T-helper 1 cell treated with Interleukin-12 subunit alpha and Interleukin-12 subunit beta and Interleukin-4 antibody, amounts not matched to agents 30 μg/mL and 1 μg/mL, for 36 hours (primary cell): ENCODE data around the gene CPLANE2.
A peak's percentile ranks its signal among the peaks of the same experiment; 100 is the strongest.
"Not testable (repeated sequence)": the region's sequence is repeated elsewhere in the genome, so short reads cannot be mapped to it uniquely, and the experiment has no call there.

ENCODE experiments used
- H3K27ac Mint-ChIP-seq: one replicate; pipeline ENCODE4 v1.8.0; 2021; ENCODE audit warnings: mild to moderate bottlenecking, mixed read lengths
- H3K27me3 Mint-ChIP-seq: one replicate; pipeline ENCODE4 v1.8.0; 2021; ENCODE audit warnings: low read depth, mixed read lengths
- H3K36me3 Mint-ChIP-seq: one replicate; pipeline ENCODE4 v1.8.0; 2021; ENCODE audit warnings: low read depth, mixed read lengths
- H3K4me1 Mint-ChIP-seq: one replicate; pipeline ENCODE4 v1.8.0; 2021; ENCODE audit warnings: low read depth, mixed read lengths
- H3K4me3 Mint-ChIP-seq: one replicate; pipeline ENCODE4 v1.8.0; 2021; ENCODE audit warnings: mild to moderate bottlenecking, moderate library complexity, mixed read lengths
- H3K9me3 Mint-ChIP-seq: one replicate; pipeline ENCODE4 v1.8.0; 2021; ENCODE audit warnings: mixed read lengths

CPLANE2 gene

GRCh38 chr1:16226490-16227179 lies 10.3 kb downstream of the CPLANE2 start:
- H3K9me3 Mint-ChIP-seq = no peaks in the 10 kb centered on the region
- H3K36me3 Mint-ChIP-seq = peaks cover 4% of the 10 kb centered on the region
- peaks cover 48% of the 10 kb centered on the region for H3K27me3 Mint-ChIP-seq
- H3K4me1 Mint-ChIP-seq = no peaks in the 10 kb centered on the region
- no peak overlapping the region for H3K27ac Mint-ChIP-seq
- H3K4me3 Mint-ChIP-seq = no peak overlapping the region

GRCh38 chr1:16226129-16226489 lies 10.9 kb downstream of the CPLANE2 start:
- H3K36me3 Mint-ChIP-seq = peaks cover 4% of the 10 kb centered on the region
- no peaks in the 10 kb centered on the region for H3K9me3 Mint-ChIP-seq
- H3K4me3 Mint-ChIP-seq = no peak overlapping the region
- H3K27me3 Mint-ChIP-seq = peaks cover 53% of the 10 kb centered on the region
- no peak overlapping the region for H3K27ac Mint-ChIP-seq
- H3K4me1 Mint-ChIP-seq = no peaks in the 10 kb centered on the region

GRCh38 chr1:16224472-16224871 lies 12.5 kb downstream of the CPLANE2 start:
- no peak overlapping the region for H3K4me3 Mint-ChIP-seq
- H3K9me3 Mint-ChIP-seq = no peaks in the 10 kb centered on the region
- H3K27me3 Mint-ChIP-seq = peaks cover 52% of the 10 kb centered on the region
- peaks cover 8% of the 10 kb centered on the region for H3K4me1 Mint-ChIP-seq
- H3K36me3 Mint-ChIP-seq = peaks cover 4% of the 10 kb centered on the region
- H3K27ac Mint-ChIP-seq = no peak overlapping the region

GRCh38 chr1:16222716-16223115 lies 14.3 kb downstream of the CPLANE2 start:
- H3K27ac Mint-ChIP-seq, H3K9me3 Mint-ChIP-seq, H3K4me3 Mint-ChIP-seq, H3K36me3 Mint-ChIP-seq: not testable (repeated sequence)
- Mint-ChIP-seq H3K27me3 (peaks cover 35% of the 10 kb centered on the region), H3K4me1 (peaks cover 11% of the 10 kb centered on the region)

- Mint-ChIP-seq H3K9me3 (no peaks in the 10 kb centered on the region), H3K27ac (no peak overlapping the region), H3K4me1 (peaks cover 21% of the 10 kb centered on the region), H3K36me3 (peaks cover 4% of the 10 kb centered on the region), H3K4me3 (no peak overlapping the region), H3K27me3 (peaks cover 27% of the 10 kb centered on the region)
Observed at GRCh38 chr1:16221499-16221898, 15.5 kb downstream of the CPLANE2 start.

- Mint-ChIP-seq H3K4me3 (no peak overlapping the region), H3K4me1 (peaks cover 26% of the 10 kb centered on the region)
Observed at GRCh38 chr1:16219968-16220500, 16.9 kb downstream of the CPLANE2 start.

GRCh38 chr1:16218674-16219071 lies 18.3 kb downstream of the CPLANE2 start:
- Mint-ChIP-seq H3K27me3 (peaks cover 11% of the 10 kb centered on the region), H3K4me1 (peaks cover 26% of the 10 kb centered on the region), H3K4me3 (no peak overlapping the region), H3K36me3 (no peaks in the 10 kb centered on the region), H3K9me3 (no peaks in the 10 kb centered on the region), H3K27ac (no peak overlapping the region)

More at GRCh38 chr1:16219968-16220500, 16.9 kb downstream of the CPLANE2 start:
- Mint-ChIP-seq H3K9me3 (no peaks in the 10 kb centered on the region), H3K27me3 (peaks cover 16% of the 10 kb centered on the region), H3K27ac (no peak overlapping the region), H3K36me3 (peaks cover 3% of the 10 kb centered on the region)

- Mint-ChIP-seq H3K27me3 (peaks cover 14% of the 10 kb centered on the region), H3K4me3 (peak overlapping the region; percentile 40), H3K9me3 (no peaks in the 10 kb centered on the region), H3K4me1 (peaks cover 26% of the 10 kb centered on the region), H3K36me3 (no peaks in the 10 kb centered on the region), H3K27ac (no peak overlapping the region)
Observed at GRCh38 chr1:16218014-16218673, 18.8 kb downstream of the CPLANE2 start.

- Mint-ChIP-seq H3K4me1 (peaks cover 26% of the 10 kb centered on the region), H3K4me3 (peak overlapping the region; percentile 85), H3K36me3 (no peaks in the 10 kb centered on the region), H3K9me3 (no peaks in the 10 kb centered on the region), H3K27me3 (peaks cover 18% of the 10 kb centered on the region), H3K27ac (peak overlapping the region; percentile 26)
Observed at GRCh38 chr1:16217061-16217785, 19.8 kb downstream of the CPLANE2 start.

GRCh38 chr1:16215882-16216753 lies 20.9 kb downstream of the CPLANE2 start:
- H3K27ac Mint-ChIP-seq = peak overlapping the region; percentile 39
- peaks cover 26% of the 10 kb centered on the region for H3K4me1 Mint-ChIP-seq
- H3K27me3 Mint-ChIP-seq = peaks cover 14% of the 10 kb centered on the region
- peak overlapping the region; percentile 85 for H3K4me3 Mint-ChIP-seq
- no peaks in the 10 kb centered on the region for H3K36me3 Mint-ChIP-seq
- no peaks in the 10 kb centered on the region for H3K9me3 Mint-ChIP-seq

- not testable (repeated sequence) for H3K4me3 Mint-ChIP-seq, H3K9me3 Mint-ChIP-seq, H3K27ac Mint-ChIP-seq, H3K36me3 Mint-ChIP-seq
- H3K27me3 Mint-ChIP-seq = peaks cover 12% of the 10 kb centered on the region
- peaks cover 26% of the 10 kb centered on the region for H3K4me1 Mint-ChIP-seq
Observed at GRCh38 chr1:16215240-16215639, 21.7 kb downstream of the CPLANE2 start.

- H3K27me3 Mint-ChIP-seq = peaks cover 12% of the 10 kb centered on the region
- H3K27ac Mint-ChIP-seq, H3K36me3 Mint-ChIP-seq, H3K9me3 Mint-ChIP-seq, H3K4me3 Mint-ChIP-seq: not testable (repeated sequence)
- peaks cover 18% of the 10 kb centered on the region for H3K4me1 Mint-ChIP-seq
Observed at GRCh38 chr1:16213544-16213943, 23.4 kb downstream of the CPLANE2 start.

GRCh38 chr1:16213013-16213412 lies 24.0 kb downstream of the CPLANE2 start:
- peaks cover 12% of the 10 kb centered on the region for H3K27me3 Mint-ChIP-seq
- no peaks in the 10 kb centered on the region for H3K9me3 Mint-ChIP-seq
- H3K36me3 Mint-ChIP-seq = no peaks in the 10 kb centered on the region
- no peak overlapping the region for H3K4me3 Mint-ChIP-seq
- H3K27ac Mint-ChIP-seq = no peak overlapping the region
- peaks cover 18% of the 10 kb centered on the region for H3K4me1 Mint-ChIP-seq
